MCF 10A (cell line): ENCODE results near the gene GRIN2C. TPM values are rescaled to one million over a fixed set of nuclear protein-coding genes. Genes with fewer than 3 reads are reported as not detected.

ENCODE experiments used
- BruUV-seq: library from RNA; stranded (reverse); fragments of 400-500 nt; replicated peaks from 2 replicates; lab custom pipeline; 2021; lab: Mats Ljungman, UMichigan
- CTCF ChIA-PET: fragments of 300-600 bp; sonication (Branson Sonifier 250); formaldehyde crosslinking; extraction: SDS; loops from one replicate; lab custom pipeline; 2021; ENCODE audit warnings: antibody characterized with exemption, inconsistent platforms; lab: Yijun Ruan, JAX
- POLR2A ChIA-PET: fragments of 300-600, 350-650 bp; sonication (Branson Sonifier 250); formaldehyde crosslinking; extraction: SDS; loops from one replicate; lab custom pipeline; 2020; ENCODE audit warnings: antibody characterized with exemption, inconsistent platforms; lab: Yijun Ruan, JAX
- DNase-seq: peaks from one replicate; pipeline ENCODE4 v3.0.0-alpha.2; 2018; ENCODE audit not compliant: unreplicated experiment
- H3K27ac Mint-ChIP-seq: one replicate; pipeline ENCODE4 v1.8.0; 2022; ENCODE audit warnings: mild to moderate bottlenecking, low read depth, mixed read lengths; ENCODE audit not compliant: unreplicated experiment
- H3K27me3 Mint-ChIP-seq: one replicate; pipeline ENCODE4 v1.8.0; 2022; ENCODE audit warnings: mixed read lengths; ENCODE audit not compliant: insufficient read depth, unreplicated experiment
- H3K36me3 Mint-ChIP-seq: one replicate; pipeline ENCODE4 v1.8.0; 2022; ENCODE audit warnings: mild to moderate bottlenecking, moderate library complexity, mixed read lengths; ENCODE audit not compliant: insufficient read depth, unreplicated experiment
- H3K4me1 Mint-ChIP-seq: one replicate; pipeline ENCODE4 v1.8.0; 2022; ENCODE audit warnings: mixed read lengths; ENCODE audit not compliant: insufficient read depth, unreplicated experiment
- H3K4me3 Mint-ChIP-seq: one replicate; pipeline ENCODE4 v1.8.0; 2022; ENCODE audit warnings: mild to moderate bottlenecking, moderate library complexity, mixed read lengths; ENCODE audit not compliant: unreplicated experiment
- H3K9me3 Mint-ChIP-seq: one replicate; pipeline ENCODE4 v1.8.0; 2022; ENCODE audit warnings: mixed read lengths; ENCODE audit not compliant: unreplicated experiment
- CTCF ChIP-seq: fragments of 200-600 bp; IDR thresholded peaks from one replicate; pipeline ENCODE4 v1.8.0; 2022; ENCODE audit warnings: antibody characterized with exemption, mild to moderate bottlenecking; ENCODE audit not compliant: unreplicated experiment
- intact Hi-C: fragments of 100-400 bp; cut with micrococcal nuclease; formaldehyde crosslinking; loops from 2 replicates; pipeline ENCODE4 v1.14.1; 2022
- total RNA-seq: library from RNA; stranded (reverse); gene quantifications from 2 replicates; pipeline ENCODE4 v1.2.3, GENCODE V29; 2022

The GRIN2C gene
- total RNA-seq, 1 experiment from 2014 or later = 0.28 TPM

DNA sequence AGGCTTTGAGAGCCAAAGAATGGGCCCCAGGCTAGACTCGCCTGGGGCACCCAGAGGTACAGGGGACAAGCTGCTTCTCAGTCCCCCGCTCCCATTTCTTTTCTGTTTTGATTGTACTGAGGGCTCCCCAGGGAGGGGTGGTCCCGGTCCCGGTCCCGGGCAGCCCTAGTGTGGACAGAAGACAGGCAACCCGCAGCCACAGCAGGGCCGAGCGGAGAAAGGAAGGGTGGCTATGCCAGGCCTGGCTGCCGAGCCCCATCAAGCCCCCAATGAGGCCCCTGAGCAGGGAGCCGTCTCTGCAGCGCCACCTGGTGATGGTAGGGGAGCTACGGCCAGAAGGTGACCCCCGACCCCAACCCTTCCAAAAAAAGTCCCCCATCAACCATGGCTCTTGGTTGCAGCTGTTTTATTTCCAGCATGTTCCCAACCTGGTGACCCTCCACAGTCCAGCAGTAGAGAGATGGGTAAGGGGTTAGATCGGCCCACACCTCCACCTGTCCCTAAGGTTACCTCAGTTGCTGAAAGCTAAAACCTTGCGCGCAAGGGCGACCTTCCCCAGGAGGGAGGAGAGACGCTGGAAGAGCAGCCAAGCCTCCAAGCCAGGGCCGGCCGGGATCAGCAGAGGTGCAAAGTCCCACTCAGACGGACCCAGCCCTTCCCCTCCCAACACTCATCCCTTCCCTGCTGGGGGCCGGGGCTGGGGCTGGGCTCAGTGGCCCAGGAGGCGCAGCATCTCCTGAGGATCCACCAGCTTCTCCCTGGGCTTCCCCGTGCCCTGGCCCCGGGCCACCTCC is 2.6 kb upstream of the GRIN2C start:
- ChIA-PET POLR2A (interaction anchor here (0.7 to 4.5 kb wide), 4 partner anchors 11 to 1751 kb away, joined by 3 to 26 read pairs (median 4); partner anchors contain the start of genes FDXR and NAT9), CTCF (interaction anchor here (0.6 to 6.9 kb wide), 13 partner anchors 12 to 920 kb away, joined by 3 to 69 read pairs (median 3); partner anchors contain the start of gene NHERF1)
- Mint-ChIP-seq H3K27me3 (peaks cover 39% of the 10 kb centered on the region), H3K4me3 (no peak overlapping the region), H3K27ac (no peak overlapping the region), H3K4me1 (no peaks in the 10 kb centered on the region), H3K36me3 (peaks cover 13% of the 10 kb centered on the region), H3K9me3 (no peaks in the 10 kb centered on the region)
- BruUV-seq = TSS peak; percentile 53
- peak; percentile 53 for DNase-seq
- TF ChIP-seq CTCF = peak; percentile 60
- intact Hi-C loops = loop anchor here (10.0 kb wide), 1 partner anchor 298 kb away; the partner anchor contains the start of gene CD300H

DNA sequence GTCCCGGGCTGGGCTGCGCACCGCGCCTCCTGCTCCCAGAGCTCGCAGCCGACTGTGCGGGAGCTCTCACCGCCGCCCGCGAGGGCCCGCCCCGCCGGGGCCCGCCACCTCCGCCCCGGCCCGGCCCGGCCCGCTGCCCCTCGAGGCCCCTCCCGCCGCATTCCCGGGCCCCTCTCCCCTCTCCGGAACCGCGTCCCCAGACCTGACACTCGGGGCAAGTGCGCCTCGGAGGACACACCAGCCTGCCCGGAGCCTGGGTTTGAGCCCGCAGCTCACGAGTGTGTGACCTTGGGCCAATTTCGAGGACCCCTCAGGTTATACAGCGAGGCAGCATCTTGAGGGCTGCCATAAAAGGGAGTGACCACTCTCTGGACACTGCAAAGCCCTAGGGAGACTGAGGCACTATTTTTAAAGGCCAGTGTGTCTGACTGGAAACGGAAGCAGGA is 2.0 kb upstream of the GRIN2C start:
- POLR2A ChIA-PET = interaction anchor here (0.7 to 4.5 kb wide), 4 partner anchors 11 to 1751 kb away, joined by 3 to 26 read pairs (median 4); partner anchors contain the start of genes FDXR and NAT9
- H3K4me1 Mint-ChIP-seq = no peaks in the 10 kb centered on the region
- peaks cover 11% of the 10 kb centered on the region for H3K36me3 Mint-ChIP-seq
- DNase-seq = no peak
- intact Hi-C loops = loop anchor here (10.0 kb wide), 1 partner anchor 297 kb away; the partner anchor contains the start of gene CD300H
- H3K27ac Mint-ChIP-seq = no peak overlapping the region
- H3K4me3 Mint-ChIP-seq = no peak overlapping the region
- CTCF ChIA-PET = interaction anchor here (0.6 to 6.9 kb wide), 11 partner anchors 11 to 921 kb away, joined by 3 to 69 read pairs (median 3); partner anchors contain the start of gene NHERF1
- TF ChIP-seq CTCF = no peak
- no TSS peak for BruUV-seq
- peaks cover 45% of the 10 kb centered on the region for H3K27me3 Mint-ChIP-seq
- no peaks in the 10 kb centered on the region for H3K9me3 Mint-ChIP-seq

DNA sequence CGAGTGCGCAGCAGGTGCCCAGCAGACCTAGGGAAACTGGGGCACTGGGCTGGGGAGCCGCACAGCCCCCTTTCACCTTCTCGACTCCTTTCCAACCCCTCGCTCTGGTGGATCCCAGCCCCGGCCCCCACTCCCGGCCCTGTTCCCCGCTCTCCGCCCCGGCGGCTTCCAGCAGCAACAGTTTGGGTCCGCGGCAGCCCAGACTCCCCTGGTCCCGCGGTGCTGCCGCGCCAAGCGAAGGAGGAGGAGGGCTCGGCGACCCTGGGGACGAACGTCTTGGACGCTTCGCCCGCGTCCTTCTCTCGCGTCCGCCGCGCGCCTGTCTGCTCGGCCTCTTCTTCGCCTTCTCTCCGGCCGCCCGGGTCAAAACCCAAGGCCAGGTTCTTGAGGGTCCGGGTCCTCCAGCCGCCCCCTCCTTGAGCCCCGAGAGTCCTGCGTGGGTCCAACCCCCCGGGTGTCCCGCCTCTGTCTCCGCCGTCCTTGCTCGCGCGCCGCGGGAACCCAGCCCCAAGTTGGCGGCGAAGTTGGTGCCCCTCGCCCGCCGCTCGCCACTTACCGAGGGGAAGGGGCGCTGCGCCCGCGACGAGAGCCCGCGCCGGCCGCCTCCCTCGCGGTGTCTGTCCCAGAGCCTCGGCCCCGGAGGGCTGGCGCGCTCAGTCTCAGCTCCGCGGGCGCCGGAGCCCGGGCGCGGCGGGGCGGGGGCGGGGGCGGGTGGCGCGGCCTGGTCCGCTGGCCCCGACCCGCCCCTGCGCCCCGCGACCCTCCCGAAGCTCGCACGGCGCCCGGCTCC is 1.4 kb upstream of the GRIN2C start:
- H3K4me3 Mint-ChIP-seq = no peak overlapping the region
- no peaks in the 10 kb centered on the region for H3K4me1 Mint-ChIP-seq
- no peak for TF ChIP-seq CTCF
- POLR2A ChIA-PET = interaction anchor here (0.9 to 4.5 kb wide), 2 partner anchors 10 to 12 kb away, joined by 3 to 26 read pairs; partner anchors contain the start of gene FDXR
- H3K9me3 Mint-ChIP-seq = no peaks in the 10 kb centered on the region
- intact Hi-C loops = loop anchor here (10.0 kb wide), 1 partner anchor 296 kb away; the partner anchor contains the start of gene CD300H
- no peak for DNase-seq
- peaks cover 7% of the 10 kb centered on the region for H3K36me3 Mint-ChIP-seq
- no TSS peak for BruUV-seq
- CTCF ChIA-PET = interaction anchor here (0.9 to 6.9 kb wide), 3 partner anchors 20 to 115 kb away, joined by 3 to 69 read pairs (median 4); partner anchors contain the start of gene NHERF1
- H3K27me3 Mint-ChIP-seq = peaks cover 51% of the 10 kb centered on the region
- H3K27ac Mint-ChIP-seq = no peak overlapping the region
